ENCODE results near the gene SEC14L6.

GRCh38 chr22:30497466-30498150, 48.9 kb downstream of the SEC14L6 start:
- TF ChIP-seq CTCF (IDR thresholded peaks at IDR 0.05), result no peak
- no peak for TF ChIP-seq EP300 (IDR thresholded peaks at IDR 0.05)

Data from esophagus muscularis mucosa (tissue), 3 donors.